ENCODE results near the gene GSE1. TPM values are rescaled to one million over a fixed set of nuclear protein-coding genes. Genes with fewer than 3 reads are reported as not detected.

GSE1 gene
- total and polyA plus RNA-seq, 2 of the 13 experiments (the other 11 are each of a cell fraction or from before 2014, with no cell fraction given): 16.1 to 31.2 TPM

DNA sequence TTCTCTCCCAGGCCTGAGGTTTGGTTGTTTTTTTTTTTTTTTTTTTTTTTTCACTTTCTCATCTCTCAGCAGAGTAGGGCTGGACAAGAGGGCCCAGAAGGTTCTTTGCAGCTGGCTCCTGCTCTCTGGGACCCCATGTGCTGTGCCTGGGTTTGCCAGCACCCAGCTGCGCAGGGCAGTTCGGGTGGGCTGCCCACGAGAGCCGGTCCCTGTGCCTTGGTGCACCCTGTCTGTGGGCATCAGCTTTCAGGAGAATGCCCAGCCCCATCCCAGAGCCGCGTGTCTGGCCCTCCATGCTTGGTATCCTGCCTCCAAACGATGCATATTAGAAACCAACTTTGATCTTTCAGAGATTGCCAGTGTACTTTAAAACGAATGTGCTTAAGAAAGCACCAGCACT is 15.0 kb upstream of the GSE1 start:
- ATAC-seq (no peak), DNase-seq (ENCODE audit: low spot score) (no peak), FAIRE-seq (no peak)
- BruUV-seq (replicated peaks): no TSS peak
- ChIA-PET POLR2A (no interaction called here), CTCF (ENCODE audit: low intra/inter-chr PET ratio, low total read pairs) (no interaction called here)
- no peak overlapping the region for H3K9ac ChIP-seq (ENCODE audit: insufficient read depth, low read depth, low read length)
- no peaks in the 10 kb centered on the region; a peak in 3 of 5 replicates for H3K36me3 ChIP-seq (replicated peaks in 1 of 2; ENCODE audit: control insufficient read depth in 1 of 2, insufficient read depth in 2 of 2, low read length in 2 of 2)
- H3K4me1 ChIP-seq (ENCODE audit: insufficient read depth, low read length): peaks cover 6% of the 10 kb centered on the region; the same call in 1 of the 2 replicates
- WGBS (ENCODE audit: low lambda C conversion rate): 94% methylated on average over 8 of the region's 8 CpGs
- H3K27me3 ChIP-seq (ENCODE audit: control insufficient read depth in 1 of 2, insufficient read depth in 2 of 2, low read length in 2 of 2): no peaks in the 10 kb centered on the region
- H3K4me2 ChIP-seq (ENCODE audit: low read depth, low read length): no peak overlapping the region
- H4K20me1 ChIP-seq (ENCODE audit: insufficient read depth, low read length): peaks cover 32% of the 10 kb centered on the region
- H2AFZ ChIP-seq (ENCODE audit: low read length): no peak overlapping the region
- intact Hi-C loops (cut with micrococcal nuclease; ENCODE audit: unreplicated experiment): no loop called here
- no peak overlapping the region for H3K4me3 ChIP-seq (replicated peaks in 1 of 3; ENCODE audit: insufficient read depth in 1 of 3, low read depth in 2 of 3, low read length in 3 of 3)
- in situ Hi-C loops (cut with HindIII; ENCODE audit: extremely low pct_ligation_motif_present, low pct_unique_long_range_greater_than_20kb): no loop called here
- TF ChIP-seq ZNF496 (CRISPR knock-in tag; IDR thresholded peaks at IDR 0.05; ENCODE audit: insufficient replicate concordance) (no peak), ZNF460 (CRISPR knock-in tag; IDR thresholded peaks at IDR 0.05; ENCODE audit: borderline replicate concordance) (no peak), ZNF772 (CRISPR knock-in tag; IDR thresholded peaks at IDR 0.05) (no peak), ZNF230 (CRISPR knock-in tag; IDR thresholded peaks at IDR 0.05) (no peak), ZNF205 (CRISPR knock-in tag; IDR thresholded peaks at IDR 0.05) (no peak), SMARCC2 (IDR thresholded peaks at IDR 0.05) (no peak), ZNF552 (CRISPR knock-in tag; IDR thresholded peaks at IDR 0.05; ENCODE audit: borderline replicate concordance) (no peak), ZNF547 (CRISPR knock-in tag; IDR thresholded peaks at IDR 0.05) (no peak), TOPORS (CRISPR knock-in tag; IDR thresholded peaks at IDR 0.05) (no peak), MED13 (CRISPR knock-in tag; IDR thresholded peaks at IDR 0.05) (no peak)
- no peak overlapping the region for H3K27ac ChIP-seq (ENCODE audit: extremely low read length, insufficient read depth, low read length)
- no peaks in the 10 kb centered on the region for H3K9me3 ChIP-seq (ENCODE audit: low read length)
- H3K79me2 ChIP-seq (ENCODE audit: insufficient read depth, low read length): peaks cover 12% of the 10 kb centered on the region

DNA sequence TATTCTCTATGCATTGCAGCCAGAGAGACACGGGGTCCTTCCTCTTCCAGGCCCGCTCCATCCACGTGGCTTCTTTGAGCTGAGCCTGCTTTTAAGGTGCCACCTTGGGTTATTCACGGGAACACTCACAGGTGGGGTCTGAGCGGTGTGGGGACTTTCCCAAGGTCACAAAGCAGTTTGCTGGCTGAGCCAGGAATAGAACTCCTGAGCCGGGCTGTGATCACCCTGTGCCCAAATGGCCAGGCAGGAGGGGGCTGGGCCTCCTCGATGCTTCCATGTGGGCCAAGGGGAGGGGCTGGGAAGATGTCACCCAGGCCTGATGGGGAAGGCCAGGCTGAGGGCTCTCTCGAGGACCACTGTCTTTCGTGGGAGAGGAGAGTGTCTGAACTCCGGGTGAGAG is 13.0 kb upstream of the GSE1 start:
- H3K9me3 ChIP-seq (ENCODE audit: low read length): no peaks in the 10 kb centered on the region
- ATAC-seq (no peak), FAIRE-seq (no peak), DNase-seq (ENCODE audit: low spot score) (no peak)
- intact Hi-C loops (cut with micrococcal nuclease; ENCODE audit: unreplicated experiment) (no loop called here), in situ Hi-C loops (cut with HindIII; ENCODE audit: extremely low pct_ligation_motif_present, low pct_unique_long_range_greater_than_20kb) (no loop called here)
- POLR2A ChIA-PET: no interaction called here
- 85% methylated on average over 10 of the region's 10 CpGs for WGBS (ENCODE audit: low lambda C conversion rate)
- TF ChIP-seq NFKBIZ (CRISPR knock-in tag; IDR thresholded peaks at IDR 0.05) (no peak), ZNF224 (CRISPR knock-in tag; IDR thresholded peaks at IDR 0.05) (0 out of 2 replicates have a peak, but pooled peaks have one; percentile 40)
- peaks cover 16% of the 10 kb centered on the region for H3K79me2 ChIP-seq (ENCODE audit: insufficient read depth, low read length)
- no peak overlapping the region for H3K9ac ChIP-seq (ENCODE audit: insufficient read depth, low read depth, low read length)
- no peak overlapping the region for H3K4me3 ChIP-seq (replicated peaks in 1 of 3; ENCODE audit: insufficient read depth in 1 of 3, low read depth in 2 of 3, low read length in 3 of 3)
- H3K4me1 ChIP-seq (ENCODE audit: insufficient read depth, low read length): peaks cover 6% of the 10 kb centered on the region; the same call in 1 of the 2 replicates
- BruUV-seq (replicated peaks): no TSS peak
- no peak overlapping the region for H2AFZ ChIP-seq (ENCODE audit: low read length)
- CTCF ChIA-PET (ENCODE audit: low intra/inter-chr PET ratio, low total read pairs): no interaction called here
- no peak overlapping the region for H3K4me2 ChIP-seq (ENCODE audit: low read depth, low read length)
- no peaks in the 10 kb centered on the region; a peak in 3 of 5 replicates for H3K36me3 ChIP-seq (replicated peaks in 1 of 2; ENCODE audit: control insufficient read depth in 1 of 2, insufficient read depth in 2 of 2, low read length in 2 of 2)
- H3K27ac ChIP-seq (ENCODE audit: extremely low read length, insufficient read depth, low read length): no peak overlapping the region
- H4K20me1 ChIP-seq (ENCODE audit: insufficient read depth, low read length): peaks cover 33% of the 10 kb centered on the region
- H3K27me3 ChIP-seq (ENCODE audit: control insufficient read depth in 1 of 2, insufficient read depth in 2 of 2, low read length in 2 of 2): no peaks in the 10 kb centered on the region
